ENCODE data around the gene TOGARAM2. TPM values are rescaled to one million over a fixed set of nuclear protein-coding genes. Genes with fewer than 3 reads are reported as not detected.

The TOGARAM2 gene
- total and polyA plus RNA-seq, 3 donors from 2014 or later: 2.1 to 5.2 (median 3.5) TPM

DNA sequence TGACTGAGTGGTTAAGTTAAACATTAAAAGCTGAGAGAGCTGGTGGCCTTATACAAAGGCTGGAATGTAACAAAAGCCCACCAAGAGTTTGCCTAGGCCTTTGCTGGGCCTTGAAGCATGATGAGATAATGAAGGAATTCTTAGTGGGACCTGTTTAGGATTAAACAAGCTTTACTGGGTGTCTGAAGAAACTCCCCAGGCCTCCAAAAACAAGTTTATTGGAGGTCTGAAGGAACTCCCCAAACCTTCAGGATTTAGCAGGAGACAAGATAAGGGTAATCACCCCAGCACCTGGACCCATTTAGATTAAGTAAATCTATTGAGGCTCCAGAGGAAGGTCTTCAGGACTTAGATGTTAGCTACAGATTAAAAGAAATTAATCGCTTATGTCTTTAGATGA is 74.5 kb downstream of the TOGARAM2 start:
- no peaks in the 10 kb centered on the region for H3K27me3 ChIP-seq
- H3K4me3 ChIP-seq: no peak overlapping the region
- H3K27ac ChIP-seq: no peak overlapping the region
- DNase-seq: no peak
- H3K4me1 ChIP-seq: no peaks in the 10 kb centered on the region
- TF ChIP-seq POLR2A (IDR thresholded peaks at IDR 0.05): no peak
- TF ChIP-seq CTCF (IDR thresholded peaks at IDR 0.05): no peak
- 85 to 97% methylated on average over 1 of the region's 1 CpG for WGBS, 2 donors
- no peaks in the 10 kb centered on the region for H3K9me3 ChIP-seq
- no peaks in the 10 kb centered on the region for H3K36me3 ChIP-seq (ENCODE audit: low read depth, missing control alignments)
- intact Hi-C loops (cut with DNase I; ENCODE audit: low total_unique reads): no loop called here

DNA sequence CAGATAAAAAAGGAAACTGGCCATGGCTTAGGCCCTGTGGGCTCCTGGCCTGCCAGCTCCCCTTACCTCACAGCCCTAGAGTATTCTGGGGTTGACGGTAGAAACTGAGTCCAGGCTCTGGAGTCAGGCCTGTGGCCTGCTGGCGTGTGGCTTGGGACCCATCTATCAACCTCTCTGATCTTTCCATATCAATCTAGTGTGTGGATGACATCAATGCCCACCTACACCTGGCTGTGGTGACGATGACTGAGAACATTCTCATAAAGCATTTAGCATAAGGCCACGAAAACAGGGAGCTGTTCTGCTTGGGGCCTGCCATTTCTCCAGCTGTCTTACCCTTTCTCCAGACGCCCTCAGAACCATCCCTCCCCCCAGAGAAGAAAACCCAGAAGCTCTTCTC is 75.4 kb downstream of the TOGARAM2 start:
- DNase-seq: no peak
- Histone ChIP-seq H3K9me3 (no peaks in the 10 kb centered on the region), H3K4me3 (no peak overlapping the region), H3K27ac (no peak overlapping the region), H3K4me1 (no peaks in the 10 kb centered on the region), H3K27me3 (no peaks in the 10 kb centered on the region), H3K36me3 (ENCODE audit: low read depth, missing control alignments) (no peaks in the 10 kb centered on the region)
- TF ChIP-seq POLR2A (IDR thresholded peaks at IDR 0.05) (no peak), CTCF (IDR thresholded peaks at IDR 0.05) (no peak)
- 88 to 98% methylated on average over 5 of the region's 5 CpGs for WGBS, 2 donors
- intact Hi-C loops (cut with DNase I; ENCODE audit: low total_unique reads): no loop called here

GRCh38 chr2:29057006-29057405 is 75.9 kb downstream of the TOGARAM2 start:
- H3K4me1 ChIP-seq: no peaks in the 10 kb centered on the region
- no peak for DNase-seq
- H3K9me3 ChIP-seq: no peaks in the 10 kb centered on the region
- WGBS, 2 donors: 90 to 93% methylated on average over 4 of the region's 4 CpGs
- H3K27me3 ChIP-seq: no peaks in the 10 kb centered on the region
- no peak overlapping the region for H3K27ac ChIP-seq
- H3K4me3 ChIP-seq: no peak overlapping the region
- TF ChIP-seq CTCF (IDR thresholded peaks at IDR 0.05) (no peak), POLR2A (IDR thresholded peaks at IDR 0.05) (no peak)
- intact Hi-C loops (cut with DNase I; ENCODE audit: low total_unique reads): no loop called here
- no peaks in the 10 kb centered on the region for H3K36me3 ChIP-seq (ENCODE audit: low read depth, missing control alignments)

- Histone ChIP-seq H3K36me3 (ENCODE audit: low read depth, missing control alignments) (no peaks in the 10 kb centered on the region), H3K4me1 (peaks cover 11% of the 10 kb centered on the region), H3K27ac (no peak overlapping the region), H3K27me3 (no peaks in the 10 kb centered on the region), H3K4me3 (no peak overlapping the region), H3K9me3 (no peaks in the 10 kb centered on the region)
- WGBS, 2 donors: 64 to 67% methylated on average over 1 of the region's 1 CpG
- TF ChIP-seq CTCF (IDR thresholded peaks at IDR 0.05) (no peak), POLR2A (IDR thresholded peaks at IDR 0.05) (no peak)
- DNase-seq: no peak
- intact Hi-C loops (cut with DNase I; ENCODE audit: low total_unique reads): no loop called here
These were observed 78.5 kb downstream of the TOGARAM2 start for GRCh38 chr2:29059624-29060023.

GRCh38 chr2:29060441-29060840 is 79.3 kb downstream of the TOGARAM2 start:
- WGBS, 2 donors: 50 to 69% methylated on average over 9 of the region's 9 CpGs
- no peak overlapping the region for H3K27ac ChIP-seq
- TF ChIP-seq POLR2A (IDR thresholded peaks at IDR 0.05): no peak
- TF ChIP-seq CTCF (IDR thresholded peaks at IDR 0.05): no peak
- H3K27me3 ChIP-seq: no peaks in the 10 kb centered on the region
- DNase-seq: peak; percentile 12
- H3K9me3 ChIP-seq: no peaks in the 10 kb centered on the region
- H3K36me3 ChIP-seq (ENCODE audit: low read depth, missing control alignments): no peaks in the 10 kb centered on the region
- no peak overlapping the region for H3K4me3 ChIP-seq
- intact Hi-C loops (cut with DNase I; ENCODE audit: low total_unique reads): no loop called here
- peaks cover 20% of the 10 kb centered on the region for H3K4me1 ChIP-seq

Data from testis (tissue), 3 donors.